ENCODE results near the gene WNT7A.
A peak's percentile ranks its signal among the peaks of the same experiment; 100 is the strongest.

The WNT7A gene

GRCh38 chr3:13879102-13879945 is 547 bp downstream of the WNT7A start:
- Mint-ChIP-seq H3K27ac (no peak overlapping the region), H3K9me3 (peaks cover 2 to 3% of the 10 kb centered on the region in 2 donors), H3K4me1 (peaks cover 2 to 13% of the 10 kb centered on the region in 2 donors), H3K4me3 (peak overlapping the region; percentile 50 to 72), H3K27me3 (peaks cover 58 to 82% of the 10 kb centered on the region in 2 donors), H3K36me3 (no peaks in the 10 kb centered on the region)
- DNase-seq (no peak), ATAC-seq (replicated peaks) (peak; percentile 19 to 24)

GRCh38 chr3:13878281-13879101 is 1.4 kb downstream of the WNT7A start:
- H3K27me3 Mint-ChIP-seq, result peaks cover 56 to 82% of the 10 kb centered on the region in 2 donors
- H3K36me3 Mint-ChIP-seq, result no peaks in the 10 kb centered on the region
- ATAC-seq (replicated peaks) (peak in 1 of 2 donors; percentile 16), DNase-seq (no peak)
- peaks cover 2 to 13% of the 10 kb centered on the region in 2 donors for H3K4me1 Mint-ChIP-seq
- H3K27ac Mint-ChIP-seq, result peak overlapping the region; percentile 47
- peak overlapping the region; percentile 50 to 72 for H3K4me3 Mint-ChIP-seq
- peaks cover 2 to 3% of the 10 kb centered on the region in 2 donors for H3K9me3 Mint-ChIP-seq

GRCh38 chr3:13877911-13878280 is 2.0 kb downstream of the WNT7A start:
- H3K27ac Mint-ChIP-seq, result no peak overlapping the region

GRCh38 chr3:13876451-13877100 is 3.3 kb downstream of the WNT7A start:
- H3K9me3 Mint-ChIP-seq, result peaks cover 3 to 5% of the 10 kb centered on the region in 2 donors
- no peak for DNase-seq
- peaks cover 53 to 81% of the 10 kb centered on the region in 2 donors for H3K27me3 Mint-ChIP-seq
- H3K4me1 Mint-ChIP-seq, result peaks cover 2 to 13% of the 10 kb centered on the region in 2 donors
- no peak overlapping the region for H3K27ac Mint-ChIP-seq
- H3K36me3 Mint-ChIP-seq, result no peaks in the 10 kb centered on the region
- H3K4me3 Mint-ChIP-seq, result no peak overlapping the region
- no peak for ATAC-seq (replicated peaks)

More at GRCh38 chr3:13877911-13878280, 2.0 kb downstream of the WNT7A start:
- no peak for DNase-seq
- Mint-ChIP-seq H3K9me3 (peaks cover 2 to 3% of the 10 kb centered on the region in 2 donors), H3K36me3 (no peaks in the 10 kb centered on the region), H3K4me1 (peaks cover 2 to 13% of the 10 kb centered on the region in 2 donors), H3K4me3 (peak overlapping the region; percentile 50 to 72), H3K27me3 (peaks cover 56 to 83% of the 10 kb centered on the region in 2 donors)
- ATAC-seq (replicated peaks), result no peak

- ATAC-seq (replicated peaks), result no peak
- peaks cover 2 to 13% of the 10 kb centered on the region in 2 donors for H3K4me1 Mint-ChIP-seq
- H3K27ac Mint-ChIP-seq, result no peak overlapping the region
- peaks cover 47 to 75% of the 10 kb centered on the region in 2 donors for H3K27me3 Mint-ChIP-seq
- H3K4me3 Mint-ChIP-seq, result no peak overlapping the region
- DNase-seq, result no peak
- H3K9me3 Mint-ChIP-seq, result peaks cover 4 to 8% of the 10 kb centered on the region in 2 donors
- no peaks in the 10 kb centered on the region for H3K36me3 Mint-ChIP-seq
These were observed 5.0 kb downstream of the WNT7A start for GRCh38 chr3:13874891-13875290.

- Mint-ChIP-seq H3K27ac (no peak overlapping the region), H3K27me3 (peaks cover 44 to 78% of the 10 kb centered on the region in 2 donors)
These were observed 6.1 kb downstream of the WNT7A start for GRCh38 chr3:13873818-13874217.

GRCh38 chr3:13872451-13872850 is 7.4 kb downstream of the WNT7A start:
- Mint-ChIP-seq H3K27ac (no peak overlapping the region), H3K27me3 (peaks cover 49 to 75% of the 10 kb centered on the region in 2 donors), H3K9me3 (peaks cover 5 to 8% of the 10 kb centered on the region in 2 donors), H3K4me1 (no peaks in the 10 kb centered on the region), H3K4me3 (no peak overlapping the region), H3K36me3 (no peaks in the 10 kb centered on the region)
- DNase-seq (no peak), ATAC-seq (replicated peaks) (no peak)

More at GRCh38 chr3:13873818-13874217, 6.1 kb downstream of the WNT7A start:
- H3K9me3 Mint-ChIP-seq, result peaks cover 5 to 8% of the 10 kb centered on the region in 2 donors
- DNase-seq (no peak), ATAC-seq (replicated peaks) (no peak)
- H3K4me1 Mint-ChIP-seq, result peaks cover under 1 to 8% of the 10 kb centered on the region in 2 donors
- H3K4me3 Mint-ChIP-seq, result no peak overlapping the region
- no peaks in the 10 kb centered on the region for H3K36me3 Mint-ChIP-seq

GRCh38 chr3:13871791-13872190 is 8.1 kb downstream of the WNT7A start:
- Mint-ChIP-seq H3K4me3 (no peak overlapping the region), H3K27me3 (peaks cover 47 to 73% of the 10 kb centered on the region in 2 donors), H3K4me1 (no peaks in the 10 kb centered on the region), H3K9me3 (peaks cover 5 to 8% of the 10 kb centered on the region in 2 donors), H3K36me3 (no peaks in the 10 kb centered on the region), H3K27ac (no peak overlapping the region)
- ATAC-seq (replicated peaks), result no peak
- DNase-seq, result no peak

GRCh38 chr3:13870902-13871301 is 9.0 kb downstream of the WNT7A start:
- Mint-ChIP-seq H3K4me3 (no peak overlapping the region), H3K27ac (no peak overlapping the region), H3K36me3 (no peaks in the 10 kb centered on the region), H3K27me3 (peaks cover 46 to 72% of the 10 kb centered on the region in 2 donors), H3K9me3 (peaks cover 5 to 8% of the 10 kb centered on the region in 2 donors), H3K4me1 (no peaks in the 10 kb centered on the region)
- DNase-seq (no peak), ATAC-seq (replicated peaks) (no peak)

GRCh38 chr3:13869761-13870343 is 10.0 kb downstream of the WNT7A start:
- H3K4me3 Mint-ChIP-seq, result no peak overlapping the region
- DNase-seq, result no peak
- no peak overlapping the region for H3K27ac Mint-ChIP-seq
- H3K27me3 Mint-ChIP-seq, result peaks cover 49 to 68% of the 10 kb centered on the region in 2 donors
- H3K4me1 Mint-ChIP-seq, result no peaks in the 10 kb centered on the region
- peaks cover 5 to 8% of the 10 kb centered on the region in 2 donors for H3K9me3 Mint-ChIP-seq
- no peak for ATAC-seq (replicated peaks)
- no peaks in the 10 kb centered on the region for H3K36me3 Mint-ChIP-seq

GRCh38 chr3:13868844-13869724 is 10.8 kb downstream of the WNT7A start:
- no peak for ATAC-seq (replicated peaks)
- no peaks in the 10 kb centered on the region for H3K4me1 Mint-ChIP-seq
- H3K27ac Mint-ChIP-seq, result no peak overlapping the region
- DNase-seq, result no peak
- no peak overlapping the region for H3K4me3 Mint-ChIP-seq
- peaks cover 50 to 69% of the 10 kb centered on the region in 2 donors for H3K27me3 Mint-ChIP-seq
- H3K36me3 Mint-ChIP-seq, result no peaks in the 10 kb centered on the region
- H3K9me3 Mint-ChIP-seq, result peaks cover 5 to 8% of the 10 kb centered on the region in 2 donors

GRCh38 chr3:13867732-13868131 is 12.1 kb downstream of the WNT7A start:
- H3K27me3 Mint-ChIP-seq, result peaks cover 53 to 61% of the 10 kb centered on the region in 2 donors
- no peaks in the 10 kb centered on the region for H3K4me1 Mint-ChIP-seq
- H3K4me3 Mint-ChIP-seq, result no peak overlapping the region
- DNase-seq (no peak), ATAC-seq (replicated peaks) (no peak)
- no peak overlapping the region for H3K27ac Mint-ChIP-seq
- peaks cover 5 to 8% of the 10 kb centered on the region in 2 donors for H3K9me3 Mint-ChIP-seq
- H3K36me3 Mint-ChIP-seq, result no peaks in the 10 kb centered on the region
